Activated naive CD8-positive, alpha-beta T cell (primary cell): ENCODE measurements around the gene TRIP4.
"Not testable (repeated sequence)": the region's sequence is repeated elsewhere in the genome, so short reads cannot be mapped to it uniquely, and the experiment has no call there.

Experiments
- H3K27ac Mint-ChIP-seq: one replicate; pipeline ENCODE4 v1.8.0; 2021; ENCODE audit warnings: mixed read lengths
- H3K27me3 Mint-ChIP-seq: one replicate; pipeline ENCODE4 v1.8.0; 2021; ENCODE audit warnings: mixed read lengths
- H3K36me3 Mint-ChIP-seq: one replicate; pipeline ENCODE4 v1.8.0; 2021; ENCODE audit warnings: mixed read lengths
- H3K4me1 Mint-ChIP-seq: one replicate; pipeline ENCODE4 v1.8.0; 2021; ENCODE audit warnings: low read depth, mixed read lengths
- H3K4me3 Mint-ChIP-seq: one replicate; pipeline ENCODE4 v1.8.0; 2021; ENCODE audit warnings: mild to moderate bottlenecking, mixed read lengths
- H3K9me3 Mint-ChIP-seq: one replicate; pipeline ENCODE4 v1.8.0; 2021; ENCODE audit warnings: low read depth, mixed read lengths

Gene TRIP4

GRCh38 chr15:64474846-64475245, 87.2 kb downstream of the TRIP4 start:
- H3K36me3 Mint-ChIP-seq, result peaks cover 4% of the 10 kb centered on the region
- H3K27me3 Mint-ChIP-seq, result no peaks in the 10 kb centered on the region
- H3K9me3 Mint-ChIP-seq, result no peaks in the 10 kb centered on the region
- no peak overlapping the region for H3K4me3 Mint-ChIP-seq
- H3K4me1 Mint-ChIP-seq, result peaks cover 45% of the 10 kb centered on the region
- H3K27ac Mint-ChIP-seq, result peak overlapping the region; percentile 37

- Mint-ChIP-seq H3K27me3 (no peaks in the 10 kb centered on the region), H3K27ac (peak overlapping the region; percentile 72), H3K4me1 (peaks cover 47% of the 10 kb centered on the region), H3K36me3 (peaks cover 4% of the 10 kb centered on the region), H3K4me3 (no peak overlapping the region), H3K9me3 (no peaks in the 10 kb centered on the region)
Observed at GRCh38 chr15:64476550-64476949, 88.9 kb downstream of the TRIP4 start.

GRCh38 chr15:64478863-64479262, 91.2 kb downstream of the TRIP4 start:
- Mint-ChIP-seq H3K4me3 (no peak overlapping the region), H3K4me1 (peaks cover 48% of the 10 kb centered on the region), H3K27me3 (no peaks in the 10 kb centered on the region), H3K27ac (peak overlapping the region; percentile 14), H3K36me3 (peaks cover 6% of the 10 kb centered on the region), H3K9me3 (no peaks in the 10 kb centered on the region)

GRCh38 chr15:64480891-64481290, 93.3 kb downstream of the TRIP4 start:
- Mint-ChIP-seq H3K9me3 (no peaks in the 10 kb centered on the region), H3K36me3 (peaks cover 10% of the 10 kb centered on the region), H3K4me1 (peaks cover 43% of the 10 kb centered on the region), H3K27me3 (no peaks in the 10 kb centered on the region), H3K27ac (no peak overlapping the region), H3K4me3 (no peak overlapping the region)

- no peak overlapping the region for H3K4me3 Mint-ChIP-seq
Observed at GRCh38 chr15:64483749-64484148, 96.1 kb downstream of the TRIP4 start.

GRCh38 chr15:64485796-64486195, 98.2 kb downstream of the TRIP4 start:
- Mint-ChIP-seq H3K4me1 (peaks cover 34% of the 10 kb centered on the region), H3K36me3 (peaks cover 15% of the 10 kb centered on the region), H3K27me3 (no peaks in the 10 kb centered on the region), H3K9me3 (no peaks in the 10 kb centered on the region), H3K27ac (no peak overlapping the region), H3K4me3 (no peak overlapping the region)

More at GRCh38 chr15:64483749-64484148, 96.1 kb downstream of the TRIP4 start:
- H3K9me3 Mint-ChIP-seq, result no peaks in the 10 kb centered on the region
- peaks cover 13% of the 10 kb centered on the region for H3K36me3 Mint-ChIP-seq
- H3K4me1 Mint-ChIP-seq, result peaks cover 34% of the 10 kb centered on the region
- H3K27ac Mint-ChIP-seq, result peak overlapping the region; percentile 35
- no peaks in the 10 kb centered on the region for H3K27me3 Mint-ChIP-seq

- peaks cover 12% of the 10 kb centered on the region for H3K36me3 Mint-ChIP-seq
- no peaks in the 10 kb centered on the region for H3K9me3 Mint-ChIP-seq
- peak overlapping the region; percentile 46 for H3K27ac Mint-ChIP-seq
- no peaks in the 10 kb centered on the region for H3K27me3 Mint-ChIP-seq
- H3K4me1 Mint-ChIP-seq, result peaks cover 54% of the 10 kb centered on the region
- no peak overlapping the region for H3K4me3 Mint-ChIP-seq
Observed at GRCh38 chr15:64490598-64491259, 103.1 kb downstream of the TRIP4 start.

- no peak overlapping the region for H3K27ac Mint-ChIP-seq
- no peaks in the 10 kb centered on the region for H3K9me3 Mint-ChIP-seq
- H3K36me3 Mint-ChIP-seq, result peaks cover 15% of the 10 kb centered on the region
- no peaks in the 10 kb centered on the region for H3K27me3 Mint-ChIP-seq
- H3K4me3 Mint-ChIP-seq, result no peak overlapping the region
- H3K4me1 Mint-ChIP-seq, result peaks cover 66% of the 10 kb centered on the region
Observed at GRCh38 chr15:64493641-64494040, 106.0 kb downstream of the TRIP4 start.

GRCh38 chr15:64495968-64496367, 108.3 kb downstream of the TRIP4 start:
- H3K27me3 Mint-ChIP-seq, H3K4me3 Mint-ChIP-seq, H3K9me3 Mint-ChIP-seq: not testable (repeated sequence)
- Mint-ChIP-seq H3K27ac (peak overlapping the region; percentile 37), H3K4me1 (peaks cover 80% of the 10 kb centered on the region), H3K36me3 (peaks cover 25% of the 10 kb centered on the region)

- Mint-ChIP-seq H3K36me3 (peaks cover 22% of the 10 kb centered on the region), H3K27ac (peak overlapping the region; percentile 82), H3K4me1 (peaks cover 92% of the 10 kb centered on the region)
Observed at GRCh38 chr15:64500695-64501395, 113.2 kb downstream of the TRIP4 start.

GRCh38 chr15:64501396-64501715, 113.7 kb downstream of the TRIP4 start:
- no peak overlapping the region for H3K4me3 Mint-ChIP-seq
- peaks cover 87% of the 10 kb centered on the region for H3K4me1 Mint-ChIP-seq
- H3K36me3 Mint-ChIP-seq, result peaks cover 19% of the 10 kb centered on the region
- no peaks in the 10 kb centered on the region for H3K9me3 Mint-ChIP-seq
- peak overlapping the region; percentile 82 for H3K27ac Mint-ChIP-seq
- no peaks in the 10 kb centered on the region for H3K27me3 Mint-ChIP-seq

More at GRCh38 chr15:64500695-64501395, 113.2 kb downstream of the TRIP4 start:
- Mint-ChIP-seq H3K27me3 (no peaks in the 10 kb centered on the region), H3K4me3 (no peak overlapping the region), H3K9me3 (no peaks in the 10 kb centered on the region)

GRCh38 chr15:64502151-64502550, 114.5 kb downstream of the TRIP4 start:
- Mint-ChIP-seq H3K9me3 (no peaks in the 10 kb centered on the region), H3K4me3 (peak overlapping the region; percentile 36), H3K27ac (peak overlapping the region; percentile 82), H3K27me3 (no peaks in the 10 kb centered on the region), H3K4me1 (peaks cover 85% of the 10 kb centered on the region), H3K36me3 (peaks cover 20% of the 10 kb centered on the region)

GRCh38 chr15:64502551-64502950, 114.9 kb downstream of the TRIP4 start:
- Mint-ChIP-seq H3K36me3 (peaks cover 18% of the 10 kb centered on the region), H3K9me3 (no peaks in the 10 kb centered on the region), H3K27ac (peak overlapping the region; percentile 82), H3K27me3 (no peaks in the 10 kb centered on the region), H3K4me1 (peaks cover 86% of the 10 kb centered on the region), H3K4me3 (peak overlapping the region; percentile 36)

- H3K27me3 Mint-ChIP-seq, result no peaks in the 10 kb centered on the region
- peaks cover 89% of the 10 kb centered on the region for H3K4me1 Mint-ChIP-seq
- H3K36me3 Mint-ChIP-seq, result peaks cover 18% of the 10 kb centered on the region
- H3K4me3 Mint-ChIP-seq, result peak overlapping the region; percentile 36
- no peaks in the 10 kb centered on the region for H3K9me3 Mint-ChIP-seq
- H3K27ac Mint-ChIP-seq, result peak overlapping the region; percentile 82
Observed at GRCh38 chr15:64503197-64503596, 115.6 kb downstream of the TRIP4 start.

GRCh38 chr15:64503640-64504039, 116.0 kb downstream of the TRIP4 start:
- H3K4me1 Mint-ChIP-seq, result peaks cover 88% of the 10 kb centered on the region
- peak overlapping the region; percentile 82 for H3K27ac Mint-ChIP-seq

More at GRCh38 chr15:64503640-64504039, 116.0 kb downstream of the TRIP4 start:
- no peaks in the 10 kb centered on the region for H3K27me3 Mint-ChIP-seq
- no peaks in the 10 kb centered on the region for H3K9me3 Mint-ChIP-seq
- H3K36me3 Mint-ChIP-seq, result peaks cover 18% of the 10 kb centered on the region
- peak overlapping the region; percentile 36 for H3K4me3 Mint-ChIP-seq
